ENCODE data around the gene BCL11A.

DNA sequence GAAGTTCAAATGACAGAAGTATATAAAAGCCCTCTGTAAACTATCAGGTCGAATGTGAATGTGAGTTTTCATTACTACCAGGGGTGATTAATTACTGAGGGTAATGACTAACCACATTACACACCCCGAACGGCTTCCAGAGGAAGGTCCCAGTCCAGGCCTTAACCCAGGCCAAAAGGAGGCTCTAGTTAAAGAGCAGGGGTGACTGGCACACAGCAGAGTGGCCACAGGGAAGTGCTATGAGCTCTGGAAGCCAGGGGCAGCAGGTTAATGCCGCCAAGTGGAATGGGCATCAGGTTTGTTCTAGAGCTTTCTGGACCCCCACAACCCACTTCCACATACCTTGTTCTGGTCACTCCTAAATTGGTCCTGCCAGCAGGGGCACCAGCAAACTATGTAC, 87.7 kb downstream of the BCL11A start:
- no peak for TF ChIP-seq SUZ12 (IDR thresholded peaks at IDR 0.05; ENCODE audit: extremely low read depth, insufficient read depth, insufficient read length)
- TF ChIP-seq YY1 (IDR thresholded peaks at IDR 0.05; ENCODE audit: insufficient read depth, insufficient read length), result no peak
